Measurements from ENCODE around the gene ANGEL2.
"Not testable (repeated sequence)": the region's sequence is repeated elsewhere in the genome, so short reads cannot be mapped to it uniquely, and the experiment has no call there.

The ANGEL2 gene

GRCh38 chr1:212966616-212967015, 49.1 kb downstream of the ANGEL2 start:
- DNase-seq (ENCODE audit: low spot score) = no peak
- peaks cover 0 to 3% of the 10 kb centered on the region in 2 donors for H3K9me3 ChIP-seq (replicated peaks in 1 of 2; ENCODE audit: control insufficient read depth in 2 of 2, insufficient read depth in 1 of 2, low read depth in 1 of 2, low read length in 2 of 2)
- H3K4me3 ChIP-seq (ENCODE audit: low read length in 2 of 2) = no peak overlapping the region
- no peak overlapping the region for H4K8ac ChIP-seq (ENCODE audit: low read depth, low read length)
- WGBS, 2 donors (ENCODE audit: extremely low coverage in 2 of 2, insufficient read length in 2 of 2, insufficient replicate concordance in 1 of 2) = no CpG with 5 or more reads among the region's 5 CpGs
- H2AFZ ChIP-seq (ENCODE audit: low read length) = no peak overlapping the region
- H2BK5ac ChIP-seq (ENCODE audit: low read length) = no peak overlapping the region
- no peak overlapping the region for H3K18ac ChIP-seq (ENCODE audit: low read length)
- H2BK120ac ChIP-seq (ENCODE audit: low read depth, low read length) = no peak overlapping the region
- no peaks in the 10 kb centered on the region for H3K27me3 ChIP-seq (ENCODE audit: control insufficient read depth in 3 of 3, insufficient read depth in 3 of 3, low read depth in 1 of 3, low read length in 3 of 3)
- no peak overlapping the region for H2AK5ac ChIP-seq (ENCODE audit: low read depth, low read length)
- H3K4me1 ChIP-seq (ENCODE audit: control insufficient read depth in 2 of 2, insufficient read depth in 1 of 2, low read depth in 1 of 2, low read length in 2 of 2) = peaks cover 4 to 6% of the 10 kb centered on the region in 2 donors
- H3K27ac ChIP-seq (replicated peaks; ENCODE audit: low read length) = no peak overlapping the region
- H2BK12ac ChIP-seq (ENCODE audit: low read length) = no peak overlapping the region
- no peak overlapping the region for H2BK15ac ChIP-seq (ENCODE audit: low read length)
- no peak overlapping the region for H3K14ac ChIP-seq (ENCODE audit: low read length)
- no peak overlapping the region for H3K4ac ChIP-seq (ENCODE audit: low read length)
- peaks cover 3 to 14% of the 10 kb centered on the region in 2 donors for H3K36me3 ChIP-seq (replicated peaks in 1 of 2; ENCODE audit: control insufficient read depth in 2 of 2, insufficient read depth in 2 of 2, low read length in 2 of 2)
- no peak overlapping the region for H3K9ac ChIP-seq (ENCODE audit: low read depth, low read length, poor library complexity)
- no peak overlapping the region for H4K91ac ChIP-seq (ENCODE audit: low read depth, low read length, poor library complexity)
- H3K79me1 ChIP-seq (ENCODE audit: low read depth, low read length) = no peaks in the 10 kb centered on the region
- no peak overlapping the region for H3K4me2 ChIP-seq (ENCODE audit: insufficient read depth, low read length, poor library complexity, severe bottlenecking)
- no peak overlapping the region for H3K23ac ChIP-seq (ENCODE audit: low read depth, low read length, poor library complexity)

GRCh38 chr1:212964993-212965392, 50.7 kb downstream of the ANGEL2 start:
- not testable (repeated sequence) for H3K4me1 ChIP-seq (ENCODE audit: control insufficient read depth in 2 of 2, insufficient read depth in 1 of 2, low read depth in 1 of 2, low read length in 2 of 2); H4K91ac ChIP-seq (ENCODE audit: low read depth, low read length, poor library complexity); H3K18ac ChIP-seq (ENCODE audit: low read length); H2BK5ac ChIP-seq (ENCODE audit: low read length); H3K9me3 ChIP-seq (replicated peaks in 1 of 2; ENCODE audit: control insufficient read depth in 2 of 2, insufficient read depth in 1 of 2, low read depth in 1 of 2, low read length in 2 of 2); H3K27me3 ChIP-seq (ENCODE audit: control insufficient read depth in 3 of 3, insufficient read depth in 3 of 3, low read depth in 1 of 3, low read length in 3 of 3); DNase-seq (ENCODE audit: low spot score); H3K4me2 ChIP-seq (ENCODE audit: insufficient read depth, low read length, poor library complexity, severe bottlenecking); H3K27ac ChIP-seq (replicated peaks; ENCODE audit: low read length); H4K8ac ChIP-seq (ENCODE audit: low read depth, low read length); H3K14ac ChIP-seq (ENCODE audit: low read length); H3K4ac ChIP-seq (ENCODE audit: low read length); H3K4me3 ChIP-seq (ENCODE audit: low read length in 2 of 2); H2AK5ac ChIP-seq (ENCODE audit: low read depth, low read length); H2BK15ac ChIP-seq (ENCODE audit: low read length); H3K23ac ChIP-seq (ENCODE audit: low read depth, low read length, poor library complexity); H2BK120ac ChIP-seq (ENCODE audit: low read depth, low read length); H3K79me1 ChIP-seq (ENCODE audit: low read depth, low read length); H2AFZ ChIP-seq (ENCODE audit: low read length); H3K9ac ChIP-seq (ENCODE audit: low read depth, low read length, poor library complexity); H2BK12ac ChIP-seq (ENCODE audit: low read length)
- no CpG with 5 or more reads among the region's 1 CpG for WGBS, 2 donors (ENCODE audit: extremely low coverage in 2 of 2, insufficient read length in 2 of 2, insufficient replicate concordance in 1 of 2)
- peaks cover 3 to 19% of the 10 kb centered on the region in 2 donors for H3K36me3 ChIP-seq (replicated peaks in 1 of 2; ENCODE audit: control insufficient read depth in 2 of 2, insufficient read depth in 2 of 2, low read length in 2 of 2)

GRCh38 chr1:212964102-212964501, 51.6 kb downstream of the ANGEL2 start:
- DNase-seq (ENCODE audit: low spot score) = no peak
- no peak overlapping the region for H3K4ac ChIP-seq (ENCODE audit: low read length)
- H3K4me1 ChIP-seq (ENCODE audit: control insufficient read depth in 2 of 2, insufficient read depth in 1 of 2, low read depth in 1 of 2, low read length in 2 of 2) = peaks cover 4 to 6% of the 10 kb centered on the region in 2 donors
- WGBS, 2 donors (ENCODE audit: extremely low coverage in 2 of 2, insufficient read length in 2 of 2, insufficient replicate concordance in 1 of 2) = no CpG with 5 or more reads among the region's 6 CpGs
- no peak overlapping the region for H2BK5ac ChIP-seq (ENCODE audit: low read length)
- H2BK15ac ChIP-seq (ENCODE audit: low read length) = no peak overlapping the region
- H3K4me2 ChIP-seq (ENCODE audit: insufficient read depth, low read length, poor library complexity, severe bottlenecking) = no peak overlapping the region
- no peak overlapping the region for H3K9ac ChIP-seq (ENCODE audit: low read depth, low read length, poor library complexity)
- peaks cover 0 to 3% of the 10 kb centered on the region in 2 donors for H3K9me3 ChIP-seq (replicated peaks in 1 of 2; ENCODE audit: control insufficient read depth in 2 of 2, insufficient read depth in 1 of 2, low read depth in 1 of 2, low read length in 2 of 2)
- H3K14ac ChIP-seq (ENCODE audit: low read length) = no peak overlapping the region
- no peak overlapping the region for H3K23ac ChIP-seq (ENCODE audit: low read depth, low read length, poor library complexity)
- H3K27me3 ChIP-seq (ENCODE audit: control insufficient read depth in 3 of 3, insufficient read depth in 3 of 3, low read depth in 1 of 3, low read length in 3 of 3) = no peaks in the 10 kb centered on the region
- H3K36me3 ChIP-seq (replicated peaks in 1 of 2; ENCODE audit: control insufficient read depth in 2 of 2, insufficient read depth in 2 of 2, low read length in 2 of 2) = peaks cover 6 to 23% of the 10 kb centered on the region in 2 donors
- H3K18ac ChIP-seq (ENCODE audit: low read length) = no peak overlapping the region
- no peak overlapping the region for H3K4me3 ChIP-seq (ENCODE audit: low read length in 2 of 2)
- H3K27ac ChIP-seq (replicated peaks; ENCODE audit: low read length) = no peak overlapping the region
- no peak overlapping the region for H4K91ac ChIP-seq (ENCODE audit: low read depth, low read length, poor library complexity)
- H2AFZ ChIP-seq (ENCODE audit: low read length) = no peak overlapping the region
- no peak overlapping the region for H2BK12ac ChIP-seq (ENCODE audit: low read length)
- no peaks in the 10 kb centered on the region for H3K79me1 ChIP-seq (ENCODE audit: low read depth, low read length)
- no peak overlapping the region for H2BK120ac ChIP-seq (ENCODE audit: low read depth, low read length)
- no peak overlapping the region for H4K8ac ChIP-seq (ENCODE audit: low read depth, low read length)
- no peak overlapping the region for H2AK5ac ChIP-seq (ENCODE audit: low read depth, low read length)

GRCh38 chr1:212962509-212962908, 53.2 kb downstream of the ANGEL2 start:
- H3K27ac ChIP-seq (replicated peaks; ENCODE audit: low read length) = no peak overlapping the region
- no peak overlapping the region for H3K9ac ChIP-seq (ENCODE audit: low read depth, low read length, poor library complexity)
- no peaks in the 10 kb centered on the region for H3K79me1 ChIP-seq (ENCODE audit: low read depth, low read length)
- no peak overlapping the region for H2BK5ac ChIP-seq (ENCODE audit: low read length)
- DNase-seq (ENCODE audit: low spot score) = no peak
- peaks cover 7 to 23% of the 10 kb centered on the region in 2 donors for H3K36me3 ChIP-seq (replicated peaks in 1 of 2; ENCODE audit: control insufficient read depth in 2 of 2, insufficient read depth in 2 of 2, low read length in 2 of 2)
- H4K8ac ChIP-seq (ENCODE audit: low read depth, low read length) = no peak overlapping the region
- no peak overlapping the region for H2BK120ac ChIP-seq (ENCODE audit: low read depth, low read length)
- H3K9me3 ChIP-seq (replicated peaks in 1 of 2; ENCODE audit: control insufficient read depth in 2 of 2, insufficient read depth in 1 of 2, low read depth in 1 of 2, low read length in 2 of 2) = peaks cover 2 to 3% of the 10 kb centered on the region in 2 donors
- peaks cover 0 to 1% of the 10 kb centered on the region in 2 donors for H3K4me1 ChIP-seq (ENCODE audit: control insufficient read depth in 2 of 2, insufficient read depth in 1 of 2, low read depth in 1 of 2, low read length in 2 of 2)
- H2BK15ac ChIP-seq (ENCODE audit: low read length) = no peak overlapping the region
- H3K18ac ChIP-seq (ENCODE audit: low read length) = no peak overlapping the region
- no peak overlapping the region for H3K4me3 ChIP-seq (ENCODE audit: low read length in 2 of 2)
- no peak overlapping the region for H2BK12ac ChIP-seq (ENCODE audit: low read length)
- H3K27me3 ChIP-seq (ENCODE audit: control insufficient read depth in 3 of 3, insufficient read depth in 3 of 3, low read depth in 1 of 3, low read length in 3 of 3) = no peaks in the 10 kb centered on the region
- no peak overlapping the region for H3K23ac ChIP-seq (ENCODE audit: low read depth, low read length, poor library complexity)
- no peak overlapping the region for H2AK5ac ChIP-seq (ENCODE audit: low read depth, low read length)
- H2AFZ ChIP-seq (ENCODE audit: low read length) = no peak overlapping the region
- H4K91ac ChIP-seq (ENCODE audit: low read depth, low read length, poor library complexity) = no peak overlapping the region
- WGBS, 2 donors (ENCODE audit: extremely low coverage in 2 of 2, insufficient read length in 2 of 2, insufficient replicate concordance in 1 of 2) = no CpG with 5 or more reads among the region's 5 CpGs
- H3K4ac ChIP-seq (ENCODE audit: low read length) = no peak overlapping the region
- no peak overlapping the region for H3K4me2 ChIP-seq (ENCODE audit: insufficient read depth, low read length, poor library complexity, severe bottlenecking)
- no peak overlapping the region for H3K14ac ChIP-seq (ENCODE audit: low read length)

All from neuronal stem cell (in vitro differentiated cells).